Peyer's patch (tissue), 4 donors: ENCODE data around the gene ATOH7. TPM values are rescaled to one million over a fixed set of nuclear protein-coding genes. Genes with fewer than 3 reads are reported as not detected.
"Not testable (repeated sequence)": the region's sequence is repeated elsewhere in the genome, so short reads cannot be mapped to it uniquely, and the experiment has no call there.

ENCODE experiments used
- DNase-seq, 3 donors: peaks; one replicate each; pipeline ENCODE4 v3.0.0-alpha.2; 2017 to 2019
- H3K27ac ChIP-seq, 4 donors: fragments of 200-600 bp; sonication (generic); one replicate each; pipeline ENCODE4 v1.5.1; 2016 to 2019
- H3K27me3 ChIP-seq, 2 donors: fragments of 200-600 bp; sonication (generic); one replicate each; pipeline ENCODE4 v1.5.1; 2019
- H3K36me3 ChIP-seq, 3 donors: fragments of 200-600 bp; sonication (generic); one replicate each; pipeline ENCODE4 v1.5.1; 2016 to 2019
- H3K4me1 ChIP-seq, 4 donors: fragments of 200-600 bp; sonication (generic); one replicate each; pipeline ENCODE4 v1.5.1; 2016 to 2019
- H3K4me3 ChIP-seq, 4 donors: fragments of 200-600 bp; sonication (generic); 1 replicate in 3 of 4; 2 replicates in 1 of 4; pipeline ENCODE4 v1.5.1; 2016 to 2019; ENCODE audit warnings: mild to moderate bottlenecking in 1 of 4
- H3K9me3 ChIP-seq, 4 donors: fragments of 200-600 bp; sonication (generic); one replicate each; pipeline ENCODE4 v1.5.1; 2016 to 2019; ENCODE audit warnings: mild to moderate bottlenecking in 1 of 4
- POLR2A ChIP-seq, 2 donors: fragments of 450-650 bp; IDR thresholded peaks; one replicate each; pipeline ENCODE4 v1.5.1; 2017; ENCODE audit warnings: antibody characterized with exemption in 2 of 2, mild to moderate bottlenecking in 2 of 2, moderate library complexity in 2 of 2
- total RNA-seq, 4 donors: library from RNA; depleted of rRNA; stranded (reverse); fragments of >200 nt; gene quantifications; one replicate each; pipeline ENCODE4 v1.1.0, GENCODE V29; 2016
- TF ChIP-seq, protein P1 (sequence below), 6 experiments: fragments of 450-650 bp in 4 of 6; fragments of 200-600 bp in 2 of 6; sonication (generic) in 1 of 6; IDR thresholded peaks; one replicate each; pipeline ENCODE4 v1.5.1; 2017 to 2019; ENCODE audit warnings: antibody characterized with exemption in 6 of 6, mild to moderate bottlenecking in 3 of 6, moderate library complexity in 1 of 6

Gene ATOH7
- total RNA-seq, 4 donors from 2014 or later = 0.54 to 5.3 (median 2.6) TPM; not detected in 1

GRCh38 chr10:68251625-68252495 lies 19.9 kb upstream of the ATOH7 start:
- no peak overlapping the region for H3K27ac ChIP-seq
- no peaks in the 10 kb centered on the region for H3K9me3 ChIP-seq
- TF ChIP-seq POLR2A (IDR thresholded peaks at IDR 0.05) = no peak
- TF ChIP-seq, protein P1, sequence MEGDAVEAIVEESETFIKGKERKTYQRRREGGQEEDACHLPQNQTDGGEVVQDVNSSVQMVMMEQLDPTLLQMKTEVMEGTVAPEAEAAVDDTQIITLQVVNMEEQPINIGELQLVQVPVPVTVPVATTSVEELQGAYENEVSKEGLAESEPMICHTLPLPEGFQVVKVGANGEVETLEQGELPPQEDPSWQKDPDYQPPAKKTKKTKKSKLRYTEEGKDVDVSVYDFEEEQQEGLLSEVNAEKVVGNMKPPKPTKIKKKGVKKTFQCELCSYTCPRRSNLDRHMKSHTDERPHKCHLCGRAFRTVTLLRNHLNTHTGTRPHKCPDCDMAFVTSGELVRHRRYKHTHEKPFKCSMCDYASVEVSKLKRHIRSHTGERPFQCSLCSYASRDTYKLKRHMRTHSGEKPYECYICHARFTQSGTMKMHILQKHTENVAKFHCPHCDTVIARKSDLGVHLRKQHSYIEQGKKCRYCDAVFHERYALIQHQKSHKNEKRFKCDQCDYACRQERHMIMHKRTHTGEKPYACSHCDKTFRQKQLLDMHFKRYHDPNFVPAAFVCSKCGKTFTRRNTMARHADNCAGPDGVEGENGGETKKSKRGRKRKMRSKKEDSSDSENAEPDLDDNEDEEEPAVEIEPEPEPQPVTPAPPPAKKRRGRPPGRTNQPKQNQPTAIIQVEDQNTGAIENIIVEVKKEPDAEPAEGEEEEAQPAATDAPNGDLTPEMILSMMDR (IDR thresholded peaks at IDR 0.05) = no peak
- H3K27me3 ChIP-seq = no peaks in the 10 kb centered on the region
- H3K36me3 ChIP-seq = no peaks in the 10 kb centered on the region
- no peak overlapping the region for H3K4me3 ChIP-seq
- no peak for DNase-seq
- H3K4me1 ChIP-seq = no peaks in the 10 kb centered on the region

DNA sequence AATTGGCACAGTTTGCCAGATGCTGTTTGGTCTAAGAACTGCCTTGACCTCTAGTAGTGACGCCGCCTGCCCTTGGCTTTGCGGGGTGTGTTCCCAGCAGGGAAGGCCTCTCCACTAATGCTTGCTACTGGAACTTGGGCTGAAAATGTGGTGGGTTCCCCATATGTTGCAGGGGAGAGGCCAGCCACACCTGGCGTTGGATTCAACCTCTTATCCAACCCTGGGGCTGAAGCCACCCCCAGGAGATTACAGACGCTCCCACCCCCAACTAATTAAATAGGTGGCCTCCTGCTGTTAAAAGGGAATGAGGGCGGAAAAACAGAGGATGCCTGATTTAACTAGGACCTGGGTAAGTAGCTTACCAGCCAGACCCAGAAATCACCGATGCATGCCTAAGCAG lies 19.2 kb upstream of the ATOH7 start:
- no peak for DNase-seq
- Histone ChIP-seq H3K27me3 (no peaks in the 10 kb centered on the region), H3K36me3 (no peaks in the 10 kb centered on the region), H3K4me1 (no peaks in the 10 kb centered on the region), H3K27ac (no peak overlapping the region), H3K4me3 (no peak overlapping the region), H3K9me3 (no peaks in the 10 kb centered on the region)
- TF ChIP-seq, protein P1 (IDR thresholded peaks at IDR 0.05) = no peak
- no peak for TF ChIP-seq POLR2A (IDR thresholded peaks at IDR 0.05)

GRCh38 chr10:68249297-68249696 lies 17.4 kb upstream of the ATOH7 start:
- no peak for TF ChIP-seq POLR2A (IDR thresholded peaks at IDR 0.05)
- TF ChIP-seq, protein P1 (IDR thresholded peaks at IDR 0.05) = no peak

GRCh38 chr10:68247931-68248330 lies 16.0 kb upstream of the ATOH7 start:
- Histone ChIP-seq H3K27me3 (no peaks in the 10 kb centered on the region), H3K9me3 (no peaks in the 10 kb centered on the region), H3K4me1 (no peaks in the 10 kb centered on the region), H3K4me3 (no peak overlapping the region), H3K27ac (no peak overlapping the region), H3K36me3 (no peaks in the 10 kb centered on the region)
- no peak for DNase-seq
- TF ChIP-seq POLR2A (IDR thresholded peaks at IDR 0.05) = no peak
- TF ChIP-seq, protein P1 (IDR thresholded peaks at IDR 0.05) = no peak

More at GRCh38 chr10:68249297-68249696, 17.4 kb upstream of the ATOH7 start:
- Histone ChIP-seq H3K27ac (no peak overlapping the region), H3K36me3 (no peaks in the 10 kb centered on the region), H3K27me3 (no peaks in the 10 kb centered on the region), H3K4me1 (no peaks in the 10 kb centered on the region), H3K4me3 (no peak overlapping the region), H3K9me3 (no peaks in the 10 kb centered on the region)
- DNase-seq = no peak

DNA sequence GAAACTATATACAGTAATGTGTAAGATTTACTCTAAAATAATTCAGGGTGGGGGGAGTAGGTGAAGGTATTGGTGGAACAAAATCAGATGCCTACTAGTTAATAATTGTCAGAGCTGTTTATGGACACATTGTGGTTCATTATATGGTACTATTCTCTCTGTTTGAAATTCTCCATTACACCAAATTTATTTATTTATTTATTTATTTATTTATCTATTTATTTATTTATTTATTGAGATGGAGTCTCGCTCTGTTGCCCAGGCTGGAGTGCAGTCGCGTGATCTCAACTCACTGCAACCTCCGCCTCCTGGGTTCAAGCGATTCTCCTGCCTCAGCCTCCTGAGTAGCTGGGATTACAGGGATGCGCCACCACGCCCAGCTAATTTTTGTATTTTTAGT lies 14.5 kb upstream of the ATOH7 start:
- H3K36me3 ChIP-seq, H3K9me3 ChIP-seq, H3K4me1 ChIP-seq, DNase-seq, H3K27ac ChIP-seq, H3K4me3 ChIP-seq, H3K27me3 ChIP-seq: not testable (repeated sequence)

DNA sequence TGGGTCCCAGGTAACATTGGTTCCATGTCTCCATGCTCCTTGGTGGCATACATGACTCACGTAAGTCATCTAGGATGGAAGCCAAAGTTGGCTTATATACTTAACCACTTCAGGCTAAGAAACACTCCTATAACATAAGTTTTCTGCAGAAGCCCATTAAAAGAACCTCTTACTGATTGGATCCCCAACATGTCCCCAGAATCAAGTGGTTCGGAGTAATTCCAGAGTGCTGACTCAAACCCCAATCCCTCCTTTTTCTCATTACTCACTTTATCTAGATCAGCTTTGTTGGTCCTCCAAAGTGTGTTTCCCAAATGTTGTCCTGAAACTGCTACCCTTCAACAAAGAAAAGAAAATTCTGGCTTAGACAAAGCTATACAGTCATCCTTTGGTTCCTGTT lies 10.1 kb upstream of the ATOH7 start:
- H3K27me3 ChIP-seq = no peaks in the 10 kb centered on the region
- no peak overlapping the region for H3K4me3 ChIP-seq
- H3K36me3 ChIP-seq = no peaks in the 10 kb centered on the region
- TF ChIP-seq POLR2A (IDR thresholded peaks at IDR 0.05) = no peak
- TF ChIP-seq, protein P1 (IDR thresholded peaks at IDR 0.05) = no peak
- no peak overlapping the region for H3K27ac ChIP-seq
- no peak for DNase-seq
- no peaks in the 10 kb centered on the region for H3K4me1 ChIP-seq
- no peaks in the 10 kb centered on the region for H3K9me3 ChIP-seq
